ENCODE data around the gene C1QTNF12. TPM values are rescaled to one million over a fixed set of nuclear protein-coding genes. Genes with fewer than 3 reads are reported as not detected.

The C1QTNF12 gene
- total and polyA plus RNA-seq, 2 of the 8 experiments (the other 6 are each of a cell fraction or from before 2014, with no cell fraction given) = 2.1 to 3.7 TPM

GRCh38 chr1:1262071-1262470 lies 15.5 kb upstream of the C1QTNF12 start:
- H3K27me3 ChIP-seq (replicated peaks in 1 of 4; ENCODE audit: control insufficient read depth in 3 of 4, extremely low read depth in 1 of 4, insufficient read depth in 3 of 4, low read length in 3 of 4) = no peaks in the 10 kb centered on the region
- TF ChIP-seq MAX (IDR thresholded peaks at IDR 0.05) (no peak), SIX5 (IDR thresholded peaks at IDR 0.05; ENCODE audit: low read depth, low read length) (no peak), CHD2 (IDR thresholded peaks at IDR 0.05; ENCODE audit: low read length) (no peak), KDM1A (IDR thresholded peaks at IDR 0.05; ENCODE audit: borderline replicate concordance, low read length) (no peak), TEAD4 (IDR thresholded peaks at IDR 0.05; ENCODE audit: low read depth, low read length) (no peak), ZNF274 (IDR thresholded peaks at IDR 0.05; ENCODE audit: borderline replicate concordance, extremely low read depth, low read length) (no peak), HDAC6 (IDR thresholded peaks at IDR 0.05; ENCODE audit: low read depth, low read length) (no peak), EZH2 (IDR thresholded peaks at IDR 0.05; ENCODE audit: low read depth, low read length, severe bottlenecking) (no peak), POLR2A (IDR thresholded peaks at IDR 0.05; ENCODE audit: control extremely low read depth in 1 of 2, low read depth in 2 of 2, low read length in 2 of 2) (no peak)
- TF ChIP-seq, protein P1, sequence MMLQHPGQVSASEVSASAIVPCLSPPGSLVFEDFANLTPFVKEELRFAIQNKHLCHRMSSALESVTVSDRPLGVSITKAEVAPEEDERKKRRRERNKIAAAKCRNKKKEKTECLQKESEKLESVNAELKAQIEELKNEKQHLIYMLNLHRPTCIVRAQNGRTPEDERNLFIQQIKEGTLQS (IDR thresholded peaks at IDR 0.05; ENCODE audit: insufficient read depth, low read depth, low read length) = no peak
- 89% methylated on average over 14 of the region's 17 CpGs; no CpG with 5 or more reads in 1 of the 2 experiments for WGBS, 2 experiments (ENCODE audit: extremely low coverage in 1 of 2, insufficient coverage in 1 of 2, insufficient read length in 1 of 2, insufficient replicate concordance in 2 of 2, low coverage in 1 of 2, low lambda C conversion rate in 2 of 2, missing lambda C conversion rate in 1 of 2)
- H3K79me2 ChIP-seq (ENCODE audit: control insufficient read depth in 1 of 2, insufficient read depth in 2 of 2, low read length in 2 of 2) = peaks cover 0 to 10% of the 10 kb centered on the region in 2 experiments; a peak in 2 of 4 replicates
- no peak overlapping the region for H3K4me2 ChIP-seq (ENCODE audit: insufficient read depth in 1 of 2, low read depth in 2 of 2, low read length in 2 of 2)
- H3K4me1 ChIP-seq (replicated peaks in 1 of 4; ENCODE audit: control insufficient read depth in 3 of 4, insufficient read depth in 4 of 4, low read length in 3 of 4) = peaks cover 0 to 12% (median 7%) of the 10 kb centered on the region in 4 experiments; a peak in 6 of 7 replicates
- H4K20me1 ChIP-seq (replicated peaks in 1 of 2; ENCODE audit: control insufficient read depth in 1 of 2, insufficient read depth in 2 of 2, low read length in 2 of 2) = peaks cover 13 to 32% of the 10 kb centered on the region in 2 experiments
- no peak overlapping the region for H2BK5ac ChIP-seq (ENCODE audit: low read depth, low read length)
- H2BK120ac ChIP-seq (replicated peaks; ENCODE audit: low read depth, low read length) = no peak overlapping the region
- no peaks in the 10 kb centered on the region for H3K9me3 ChIP-seq (ENCODE audit: insufficient read depth in 2 of 2, low read depth in 1 of 2, low read length in 1 of 2)
- no peak overlapping the region for H3K27ac ChIP-seq (ENCODE audit: low read depth, low read length)
- H3K23ac ChIP-seq (ENCODE audit: insufficient read length) = no peak overlapping the region
- H4K91ac ChIP-seq (replicated peaks; ENCODE audit: insufficient read length, low read length) = no peak overlapping the region
- no peak overlapping the region for H2AFZ ChIP-seq (ENCODE audit: low read length)
- H3K4ac ChIP-seq (replicated peaks; ENCODE audit: insufficient read length, low read depth, low read length) = no peak overlapping the region
- H2BK15ac ChIP-seq (ENCODE audit: low read length) = no peak overlapping the region
- H3K79me1 ChIP-seq (ENCODE audit: low read depth, low read length) = peaks cover 16% of the 10 kb centered on the region
- FAIRE-seq (no peak), DNase-seq (ENCODE audit: low read depth in 1 of 2, low spot score in 2 of 2) (no peak)
- H3K36me3 ChIP-seq (ENCODE audit: control insufficient read depth in 2 of 4, insufficient read depth in 4 of 4, low read length in 3 of 4) = peaks cover 15 to 33% (median 22%) of the 10 kb centered on the region in 4 experiments
- no peak overlapping the region for H3K9ac ChIP-seq (replicated peaks in 1 of 4; ENCODE audit: extremely low read depth in 1 of 4, low read depth in 3 of 4, low read length in 3 of 4)
- no peak overlapping the region for H2BK12ac ChIP-seq (ENCODE audit: low read depth, low read length)
- no peak overlapping the region for H2AK5ac ChIP-seq (ENCODE audit: low read depth, low read length)
- ChIA-PET CTCF (ENCODE audit: partially characterized antibody) (interaction anchor here (1.4 to 2.7 kb wide), 4 partner anchors 22 to 199 kb away, joined by 3 to 8 read pairs (median 4); no protein-coding TSS in a partner anchor), POLR2A (ENCODE audit: partially characterized antibody) (interaction anchor here (1.6 to 3.9 kb wide), 2 partner anchors 9 to 11 kb away, joined by 4 to 16 read pairs; partner anchors contain the start of gene UBE2J2)
- H4K8ac ChIP-seq (ENCODE audit: extremely low read depth, insufficient read depth, low read length) = no peak overlapping the region
- no peak overlapping the region for H3K14ac ChIP-seq (ENCODE audit: insufficient read length)
- H3K56ac ChIP-seq (replicated peaks; ENCODE audit: insufficient read length, low read depth, low read length) = no peak overlapping the region
- H3K23me2 ChIP-seq (ENCODE audit: low read depth, low read length) = no peaks in the 10 kb centered on the region
- no peak overlapping the region for H3K18ac ChIP-seq (ENCODE audit: extremely low read depth, low read length)
- H3K4me3 ChIP-seq (ENCODE audit: extremely low read depth in 1 of 4, insufficient read depth in 2 of 4, low read depth in 3 of 4, low read length in 4 of 4) = no peak overlapping the region
- H4K5ac ChIP-seq (ENCODE audit: insufficient read length, low read depth, low read length) = no peak overlapping the region
- H2BK20ac ChIP-seq (ENCODE audit: low read length) = no peak overlapping the region
